ENCODE data around the gene BMPER.

The BMPER gene

GRCh38 chr7:33888166-33888565 is 17.2 kb upstream of the BMPER start:
- no peak for DNase-seq (ENCODE audit: low spot score)

- DNase-seq (ENCODE audit: low spot score) = no peak
These were observed 12.4 kb upstream of the BMPER start for GRCh38 chr7:33892945-33893344.

GRCh38 chr7:33893377-33893776 is 12.0 kb upstream of the BMPER start:
- DNase-seq (ENCODE audit: low spot score) = no peak

- DNase-seq (ENCODE audit: low spot score) = peak; percentile 21
These were observed 10.1 kb upstream of the BMPER start for GRCh38 chr7:33895025-33895804.

GRCh38 chr7:33900501-33900900 is 4.8 kb upstream of the BMPER start:
- DNase-seq (ENCODE audit: low spot score) = no peak

- DNase-seq (ENCODE audit: low spot score) = no peak
These were observed 4.1 kb upstream of the BMPER start for GRCh38 chr7:33901199-33901598.

GRCh38 chr7:33901847-33902246 is 3.5 kb upstream of the BMPER start:
- DNase-seq (ENCODE audit: low spot score) = no peak

- no peak for DNase-seq (ENCODE audit: low spot score)
These were observed 2.6 kb upstream of the BMPER start for GRCh38 chr7:33902746-33903145.

GRCh38 chr7:33903791-33904680 is 1.3 kb upstream of the BMPER start:
- no peak for DNase-seq (ENCODE audit: low spot score)

GRCh38 chr7:33904681-33905388 is 504 bp upstream of the BMPER start:
- no peak for DNase-seq (ENCODE audit: low spot score)

GRCh38 chr7:33906697-33907096 is 1.4 kb downstream of the BMPER start:
- no peak for DNase-seq (ENCODE audit: low spot score)

DNA sequence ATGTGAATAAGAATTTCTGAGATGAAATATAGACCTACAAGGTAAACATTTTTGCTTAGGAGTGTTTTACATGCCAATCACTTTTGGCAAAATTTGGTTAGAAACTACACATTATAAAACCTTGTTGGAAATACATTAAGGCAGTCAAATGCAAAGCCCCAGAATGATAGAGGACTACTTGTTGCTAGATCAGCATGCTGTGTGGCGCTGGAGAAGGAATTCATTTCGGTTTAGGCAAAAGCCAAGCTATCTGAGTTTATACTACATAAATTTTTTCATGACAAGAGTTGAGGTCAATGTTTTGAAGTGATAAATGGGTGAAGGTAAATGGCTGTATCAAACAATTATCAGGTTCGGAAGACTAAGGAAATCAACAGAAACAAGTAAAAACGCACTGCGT is 2.3 kb downstream of the BMPER start:
- DNase-seq (ENCODE audit: low spot score) = no peak

GRCh38 chr7:33909318-33909717 is 4.0 kb downstream of the BMPER start:
- no peak for DNase-seq (ENCODE audit: low spot score)

- no peak for DNase-seq (ENCODE audit: low spot score)
These were observed 4.4 kb downstream of the BMPER start for GRCh38 chr7:33909755-33910154.

DNA sequence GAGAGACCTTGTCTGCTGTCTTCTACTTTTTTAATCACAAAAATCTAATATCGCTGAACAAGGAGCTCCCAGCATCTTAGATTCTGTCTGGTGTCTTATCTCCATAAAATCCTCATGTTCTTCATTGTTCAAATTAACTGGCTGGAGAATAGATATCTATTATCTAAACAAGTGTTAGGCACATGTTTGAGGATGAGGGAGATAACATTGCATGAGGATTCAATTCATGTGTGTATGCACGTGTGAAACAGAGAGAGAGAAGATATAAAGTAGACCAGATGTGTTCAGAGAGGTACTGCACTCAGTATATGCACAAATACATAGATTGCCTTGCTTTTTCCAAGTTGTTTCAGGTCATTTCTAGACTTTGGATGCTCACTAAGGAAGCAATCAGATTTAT is 5.4 kb downstream of the BMPER start:
- no peak for DNase-seq (ENCODE audit: low spot score)

DNA sequence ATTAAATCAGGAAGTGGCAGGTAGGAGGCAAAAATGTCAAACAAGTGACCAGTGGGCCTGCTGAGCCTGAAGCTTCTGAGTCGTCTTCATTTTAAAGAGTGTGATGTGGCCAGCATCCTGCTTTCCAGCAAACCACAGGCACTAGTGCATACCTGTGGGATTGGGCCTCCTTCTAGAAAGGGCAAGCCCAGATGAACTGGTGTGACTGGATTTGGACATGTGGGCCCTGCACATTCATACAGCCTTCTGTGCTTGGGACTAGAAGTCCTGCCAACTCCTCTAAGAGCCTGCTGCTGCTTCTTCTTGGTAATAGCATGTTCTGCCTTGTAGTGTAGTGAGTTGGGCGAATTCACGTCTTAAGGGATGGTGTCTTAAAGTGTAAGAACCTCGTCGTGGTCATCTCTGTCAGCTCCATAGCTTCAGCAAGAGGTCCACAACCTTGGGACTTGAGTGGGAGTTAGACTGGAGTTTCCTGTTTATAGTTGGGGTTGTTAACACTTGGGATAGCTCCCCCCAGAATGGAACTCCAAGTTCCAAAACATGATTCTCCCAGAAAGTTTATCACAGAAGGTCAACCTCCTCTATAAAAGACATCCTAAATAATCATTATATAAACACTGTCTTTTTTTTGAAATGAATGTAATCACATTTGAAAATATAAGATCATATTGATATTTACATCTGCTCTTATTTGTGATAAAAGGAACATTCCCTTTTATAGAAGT is 11.2 kb downstream of the BMPER start:
- DNase-seq (ENCODE audit: low spot score) = no peak

GRCh38 chr7:33917661-33918060 is 12.3 kb downstream of the BMPER start:
- no peak for DNase-seq (ENCODE audit: low spot score)

GRCh38 chr7:33918438-33919143 is 13.3 kb downstream of the BMPER start:
- no peak for DNase-seq (ENCODE audit: low spot score)

GRCh38 chr7:33919449-33919848 is 14.1 kb downstream of the BMPER start:
- DNase-seq (ENCODE audit: low spot score) = no peak

- DNase-seq (ENCODE audit: low spot score) = no peak
These were observed 16.0 kb downstream of the BMPER start for GRCh38 chr7:33921216-33921938.

DNA sequence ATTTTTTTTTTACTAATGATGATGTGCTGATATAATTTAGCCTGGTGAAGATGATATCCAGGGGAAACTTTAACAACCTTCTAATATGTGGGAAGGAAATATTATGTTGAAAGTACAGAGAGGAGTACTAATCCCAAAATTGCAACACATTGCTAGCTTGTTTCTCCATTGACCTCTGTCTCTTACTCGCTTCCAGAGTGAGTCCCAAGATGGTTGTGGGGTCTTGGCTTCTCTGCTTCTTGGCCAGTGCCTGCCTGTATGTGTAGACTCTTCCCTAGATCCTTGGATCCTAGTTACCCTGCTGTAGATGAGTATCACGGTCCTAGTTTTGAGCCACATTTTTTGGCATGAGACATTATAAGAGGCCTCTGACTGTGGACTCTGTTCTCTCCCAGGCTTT is 17.5 kb downstream of the BMPER start:
- no peak for DNase-seq (ENCODE audit: low spot score)

Measured in hematopoietic multipotent progenitor cell treated with erythropoietin and hydrocortisone succinate and interleukin-3 and kit ligand, for 15 days (in vitro differentiated cells).